IMR-90 (cell line): ENCODE results near the gene ZNF691. TPM values are rescaled to one million over a fixed set of nuclear protein-coding genes. Genes with fewer than 3 reads are reported as not detected.
A peak's percentile ranks its signal among the peaks of the same experiment; 100 is the strongest.

Experiments
- ATAC-seq: fragments of 200-7000 bp; cut with Tn5 transposase; 2 replicates; pipeline ENCODE4 v1.9.1; 2020; ENCODE audit warnings: low read depth, mild to moderate bottlenecking, moderate library complexity
- BruUV-seq: library from RNA; stranded (reverse); fragments of 400-500 nt; replicated peaks from 2 replicates; lab custom pipeline; 2021; lab: Mats Ljungman, UMichigan
- CTCF ChIA-PET: fragments of 300-600 bp; formaldehyde crosslinking; extraction: SDS; loops from one replicate; lab custom pipeline; 2021; ENCODE audit warnings: antibody characterized with exemption; lab: Yijun Ruan, JAX
- POLR2A ChIA-PET: fragments of 300-600 bp; sonication (Branson Sonifier 250); formaldehyde crosslinking; loops from one replicate; lab custom pipeline; 2022; ENCODE audit warnings: antibody characterized with exemption; ENCODE audit not compliant: unreplicated experiment; lab: Charles Lee
- DNase-seq: peaks from one replicate; pipeline ENCODE4 v3.0.0; 2013
- H2AFZ ChIP-seq: replicated peaks from 2 replicates; pipeline ENCODE3; 2013; ENCODE audit warnings: low read length, mild to moderate bottlenecking; ENCODE audit not compliant: poor library complexity
- H2AK5ac ChIP-seq: 2 replicates; pipeline ENCODE4 v1.6.1; 2013; ENCODE audit warnings: low read depth, low read length, inconsistent platforms
- H2AK9ac ChIP-seq: replicated peaks from 2 replicates; pipeline ENCODE3; 2013; ENCODE audit warnings: mild to moderate bottlenecking, low read depth, low read length, moderate library complexity; ENCODE audit not compliant: poor library complexity
- H2BK120ac ChIP-seq: 2 replicates; pipeline ENCODE4 v1.6.1; 2013; ENCODE audit warnings: low read depth, low read length, inconsistent platforms
- H2BK15ac ChIP-seq: 3 replicates; pipeline ENCODE4 v1.6.1; 2013; ENCODE audit warnings: low read depth, low read length, inconsistent platforms
- H2BK20ac ChIP-seq: 2 replicates; pipeline ENCODE4 v1.6.1; 2013; ENCODE audit warnings: low read depth, mild to moderate bottlenecking, inconsistent platforms, low read length, moderate library complexity
- H2BK5ac ChIP-seq: 2 replicates; pipeline ENCODE4 v1.6.1; 2013; ENCODE audit warnings: mild to moderate bottlenecking, low read depth, low read length, inconsistent platforms; ENCODE audit not compliant: poor library complexity, severe bottlenecking
- H3K14ac ChIP-seq: replicated peaks from 2 replicates; pipeline ENCODE4 v1.6.1; 2013; ENCODE audit warnings: low read depth, low read length, inconsistent platforms
- H3K18ac ChIP-seq: 2 replicates; pipeline ENCODE4 v1.6.1; 2013; ENCODE audit warnings: low read depth, low read length, control low read depth
- H3K23ac ChIP-seq: 2 replicates; pipeline ENCODE4 v1.6.1; 2013; ENCODE audit warnings: low read depth, low read length, inconsistent platforms
- H3K27ac ChIP-seq: 2 replicates; pipeline ENCODE4 v1.5.1; 2013; ENCODE audit warnings: mild to moderate bottlenecking, control low read depth, low read length; ENCODE audit not compliant: insufficient read depth
- H3K27me3 ChIP-seq: 2 replicates; pipeline ENCODE4 v1.6.1; 2013; ENCODE audit warnings: low read length; ENCODE audit not compliant: control insufficient read depth, insufficient read depth
- H3K36me3 ChIP-seq: 2 replicates; pipeline ENCODE4 v1.6.1; 2013; ENCODE audit warnings: low read length, mixed read lengths; ENCODE audit not compliant: control insufficient read depth, insufficient read depth
- H3K4ac ChIP-seq: 2 replicates; pipeline ENCODE4 v1.6.1; 2013; ENCODE audit warnings: low read depth, low read length, inconsistent platforms
- H3K4me1 ChIP-seq: 2 replicates; pipeline ENCODE4 v1.6.1; 2013; ENCODE audit warnings: low read length, mixed read lengths; ENCODE audit not compliant: control insufficient read depth, insufficient read depth
- H3K4me2 ChIP-seq: 2 replicates; pipeline ENCODE4 v1.6.1; 2013; ENCODE audit warnings: low read depth, mild to moderate bottlenecking, control low read depth, low read length, moderate library complexity
- H3K4me3 ChIP-seq: 2 replicates; pipeline ENCODE4 v1.5.1; 2013; ENCODE audit warnings: low read depth, mild to moderate bottlenecking, control low read depth, low read length, moderate library complexity; ENCODE audit not compliant: insufficient read depth
- H3K56ac ChIP-seq: 2 replicates; pipeline ENCODE4 v1.6.1; 2013; ENCODE audit warnings: low read length, inconsistent platforms; ENCODE audit not compliant: insufficient read depth; ENCODE audit errors: extremely low read depth
- H3K79me1 ChIP-seq, 2 experiments: 2 replicates each; pipeline ENCODE4 v1.6.1; 2013; ENCODE audit warnings: low read length in 2 of 2, inconsistent platforms in 1 of 2, low read depth in 1 of 2
- H3K9ac ChIP-seq: 2 replicates; pipeline ENCODE4 v1.6.1; 2013; ENCODE audit warnings: low read depth, low read length, control low read depth
- H3K9me1 ChIP-seq: 2 replicates; pipeline ENCODE4 v1.6.1; 2013; ENCODE audit warnings: low read length, inconsistent platforms; ENCODE audit not compliant: insufficient read depth
- H3K9me3 ChIP-seq: 2 replicates; pipeline ENCODE4 v1.6.1; 2013; ENCODE audit warnings: low read length; ENCODE audit not compliant: control insufficient read depth, insufficient read depth
- H4K20me1 ChIP-seq: 2 replicates; pipeline ENCODE4 v1.6.1; 2013; ENCODE audit warnings: low read length, inconsistent platforms; ENCODE audit not compliant: insufficient read depth
- H4K5ac ChIP-seq: 2 replicates; pipeline ENCODE4 v1.6.1; 2013; ENCODE audit warnings: mild to moderate bottlenecking, low read depth, low read length, control low read depth
- H4K8ac ChIP-seq, 2 experiments: 2 replicates each; pipeline ENCODE4 v1.6.1; 2013; ENCODE audit warnings: low read depth in 2 of 2, low read length in 2 of 2, control low read depth in 1 of 2, inconsistent platforms in 1 of 2
- H4K91ac ChIP-seq: 2 replicates; pipeline ENCODE4 v1.6.1; 2013; ENCODE audit warnings: low read depth, low read length, inconsistent platforms; ENCODE audit not compliant: insufficient read depth
- CEBPB ChIP-seq: IDR thresholded peaks from 2 replicates; pipeline ENCODE4 v1.6.1; 2012; ENCODE audit warnings: low read depth, low read length, improper control_type of control experiment
- CHD1 ChIP-seq: IDR thresholded peaks from 2 replicates; pipeline ENCODE4 v1.6.1; 2012; ENCODE audit warnings: low read depth, low read length, improper control_type of control experiment
- MAFK ChIP-seq: IDR thresholded peaks from 2 replicates; pipeline ENCODE4 v1.6.1; 2012; ENCODE audit warnings: low read depth, low read length, improper control_type of control experiment
- MXI1 ChIP-seq: IDR thresholded peaks from 2 replicates; pipeline ENCODE4 v1.6.1; 2012; ENCODE audit warnings: low read depth, mild to moderate bottlenecking, low read length, moderate library complexity, borderline replicate concordance
- NFE2L2 ChIP-seq: fragments of 150-350 bp; IDR thresholded peaks from 2 replicates; pipeline ENCODE4 v1.6.1; 2016; ENCODE audit warnings: low read depth, mild to moderate bottlenecking, low read length
- RCOR1 ChIP-seq: IDR thresholded peaks from 2 replicates; pipeline ENCODE4 v1.6.1; 2012; ENCODE audit warnings: mild to moderate bottlenecking, low read length, improper control_type of control experiment; ENCODE audit not compliant: insufficient replicate concordance
- RFX5 ChIP-seq: IDR thresholded peaks from 2 replicates; pipeline ENCODE4 v1.8.0; 2012; ENCODE audit warnings: low read depth, mild to moderate bottlenecking, low read length, moderate library complexity
- SMC3 ChIP-seq: fragments of 150-350 bp; IDR thresholded peaks from 2 replicates; pipeline ENCODE4 v1.6.1; 2016; ENCODE audit warnings: low read depth, mild to moderate bottlenecking, antibody characterized with exemption, low read length, moderate library complexity
- WGBS, 2 experiments: methylation state at CpG; one replicate each; pipeline versions ENCODE4 v1.1.5 to v1.1.7; 2013; ENCODE audit warnings: missing lambda C conversion rate in 2 of 2; ENCODE audit not compliant: insufficient read length in 1 of 2; ENCODE audit errors: extremely low coverage in 2 of 2; 5-methylcytosine and 5-hydroxymethylcytosine counted together
- dilution Hi-C: fragments of 300-500 bp; cut with HindIII; formaldehyde crosslinking; loops from one replicate; pipeline ENCODE4 v1.14.3; 2018; ENCODE audit warnings: low sequenced_read_pairs; ENCODE audit not compliant: unreplicated experiment
- in situ Hi-C: fragments of 300-500 bp; cut with MboI; formaldehyde crosslinking; loops from 3 replicates; pipeline ENCODE4 v1.14.3; 2019; ENCODE audit warnings: low sequenced_read_pairs, inconsistent platforms, mixed read lengths
- intact Hi-C: fragments of 100-400 bp; cut with micrococcal nuclease; formaldehyde crosslinking; loops from 2 replicates; pipeline ENCODE4 v1.10.0; 2022
- polyA plus RNA-seq, 3 experiments: library from polyadenylated mRNA; depleted of rRNA; stranded (reverse); fragments of >200 nt; gene quantifications; 2 replicates each; pipeline ENCODE4 v1.2.3, GENCODE V29; 2012; ENCODE audit warnings: low replicate concordance in 1 of 3
- total RNA-seq: library from RNA; depleted of rRNA; stranded (reverse); fragments of >200 nt; gene quantifications from 2 replicates; pipeline ENCODE4 v1.2.3, GENCODE V29; 2012
- TF ChIP-seq, protein P1 (sequence below): fragments of 150-350 bp; IDR thresholded peaks from 2 replicates; pipeline ENCODE4 v1.6.1; 2017; ENCODE audit warnings: mild to moderate bottlenecking, antibody characterized with exemption, low read length, low read depth
- TF ChIP-seq, protein P2 (sequence below): fragments of 150-350 bp; IDR thresholded peaks from 2 replicates; pipeline ENCODE4 v1.6.1; 2016; ENCODE audit warnings: low read depth, mild to moderate bottlenecking, low read length, moderate library complexity, borderline replicate concordance

Gene ZNF691
- total and polyA plus RNA-seq, 2 of the 4 experiments (the other 2 are of a cell fraction), result 6.8 to 13.6 TPM

DNA sequence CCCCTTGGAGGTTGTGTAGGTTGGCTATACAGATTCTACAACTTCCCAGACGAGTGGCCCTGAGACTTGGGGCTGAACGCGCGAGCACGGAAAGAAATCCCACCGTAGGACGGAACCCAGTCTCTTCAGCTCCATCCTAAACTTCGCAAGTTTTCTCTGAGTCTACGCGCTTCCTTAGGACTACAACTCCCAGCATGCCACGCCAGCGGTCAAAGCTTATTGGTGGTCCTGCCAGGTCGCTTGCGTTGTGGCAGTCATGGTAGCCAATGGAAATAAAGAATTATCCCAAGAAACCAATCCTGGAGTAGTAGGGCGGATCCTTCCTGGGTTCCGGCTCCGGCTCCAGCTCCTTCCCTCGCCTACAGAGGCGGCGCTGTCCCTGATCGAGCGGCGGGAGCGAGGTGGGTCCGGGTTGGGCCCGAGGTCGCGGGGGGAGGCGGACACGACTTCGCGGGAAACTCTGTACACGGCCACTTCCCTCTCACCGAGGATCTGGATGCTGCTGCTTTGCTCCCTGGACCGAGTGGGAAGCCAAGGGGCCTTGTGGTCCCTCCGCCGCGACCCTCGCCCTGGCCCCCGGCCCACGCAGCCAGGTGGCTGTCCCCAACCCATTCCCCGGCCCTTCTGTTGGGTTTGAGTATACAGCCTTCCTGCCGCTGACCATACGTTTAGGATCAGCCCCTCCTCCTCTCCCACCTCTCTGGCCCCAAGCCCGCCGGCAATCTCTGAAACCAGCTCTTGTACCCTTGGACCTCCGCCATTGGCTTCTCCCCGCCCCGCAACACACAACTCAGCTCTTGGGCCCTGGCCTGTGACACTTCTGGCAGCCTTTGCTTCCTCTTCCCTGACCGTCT, at the start of gene ZNF691 (continued):
- TF ChIP-seq, protein P1, sequence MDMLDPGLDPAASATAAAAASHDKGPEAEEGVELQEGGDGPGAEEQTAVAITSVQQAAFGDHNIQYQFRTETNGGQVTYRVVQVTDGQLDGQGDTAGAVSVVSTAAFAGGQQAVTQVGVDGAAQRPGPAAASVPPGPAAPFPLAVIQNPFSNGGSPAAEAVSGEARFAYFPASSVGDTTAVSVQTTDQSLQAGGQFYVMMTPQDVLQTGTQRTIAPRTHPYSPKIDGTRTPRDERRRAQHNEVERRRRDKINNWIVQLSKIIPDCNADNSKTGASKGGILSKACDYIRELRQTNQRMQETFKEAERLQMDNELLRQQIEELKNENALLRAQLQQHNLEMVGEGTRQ, result no peak
- TF ChIP-seq MXI1 (no peak), RFX5 (no peak), CHD1 (0 out of 2 replicates have a peak, but pooled peaks have one; percentile 28)

DNA sequence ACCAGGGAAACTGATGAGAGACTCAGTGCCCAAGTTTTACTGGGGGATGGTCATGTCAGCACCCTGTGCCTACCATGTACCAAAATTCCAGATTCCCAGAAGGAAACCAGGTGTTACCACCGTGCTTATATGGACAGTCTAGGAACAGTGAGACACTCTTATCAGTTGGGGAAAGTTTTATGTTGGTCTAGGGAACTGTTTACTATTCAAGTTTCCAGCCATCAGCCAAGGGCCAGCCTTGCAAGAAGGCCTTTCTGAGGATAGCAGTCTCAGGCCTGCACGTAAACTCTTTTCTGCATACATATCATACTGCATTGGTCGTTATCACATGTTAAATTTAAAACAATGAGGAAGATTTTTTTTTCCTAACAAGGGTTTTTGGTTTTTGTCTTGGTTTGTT, 49.0 kb upstream of the ZNF691 start:
- ATAC-seq (no peak), DNase-seq (no peak)
- in situ Hi-C loops, result no loop called here
- intact Hi-C loops, result no loop called here
- POLR2A ChIA-PET, result no interaction called here
- H4K91ac ChIP-seq, result no peak overlapping the region
- no peak overlapping the region for H3K23ac ChIP-seq
- CTCF ChIA-PET, result interaction anchor here (1.4 kb wide), 1 partner anchor 10 kb away, joined by 3 read pairs; no protein-coding TSS in a partner anchor
- H3K27ac ChIP-seq, result no peak overlapping the region
- no peaks in the 10 kb centered on the region for H3K79me1 ChIP-seq
- H4K8ac ChIP-seq, result no peak overlapping the region
- H3K27me3 ChIP-seq, result peaks cover 7% of the 10 kb centered on the region
- H3K9me3 ChIP-seq, result no peaks in the 10 kb centered on the region
- WGBS, 2 experiments, result no CpG with 5 or more reads among the region's 3 CpGs
- H2AK9ac ChIP-seq, result no peak overlapping the region
- H2BK5ac ChIP-seq, result no peak overlapping the region
- no peaks in the 10 kb centered on the region for H3K36me3 ChIP-seq
- H3K4ac ChIP-seq, result no peak overlapping the region
- no peak overlapping the region for H2BK20ac ChIP-seq
- H3K4me2 ChIP-seq, result no peak overlapping the region
- H2AFZ ChIP-seq, result no peak overlapping the region
- dilution Hi-C loops, result no loop called here
- no peaks in the 10 kb centered on the region for H4K20me1 ChIP-seq
- H3K9me1 ChIP-seq, result no peaks in the 10 kb centered on the region
- no peak overlapping the region for H2BK120ac ChIP-seq
- no peak overlapping the region for H2BK15ac ChIP-seq
- H3K14ac ChIP-seq, result no peak overlapping the region
- H2AK5ac ChIP-seq, result no peak overlapping the region
- H3K56ac ChIP-seq, result no peak overlapping the region
- no peak overlapping the region for H3K4me3 ChIP-seq
- no peaks in the 10 kb centered on the region for H3K4me1 ChIP-seq
- no peak overlapping the region for H3K18ac ChIP-seq
- no TSS peak for BruUV-seq
- no peak overlapping the region for H4K5ac ChIP-seq
- H3K9ac ChIP-seq, result no peak overlapping the region
- TF ChIP-seq, protein P2, sequence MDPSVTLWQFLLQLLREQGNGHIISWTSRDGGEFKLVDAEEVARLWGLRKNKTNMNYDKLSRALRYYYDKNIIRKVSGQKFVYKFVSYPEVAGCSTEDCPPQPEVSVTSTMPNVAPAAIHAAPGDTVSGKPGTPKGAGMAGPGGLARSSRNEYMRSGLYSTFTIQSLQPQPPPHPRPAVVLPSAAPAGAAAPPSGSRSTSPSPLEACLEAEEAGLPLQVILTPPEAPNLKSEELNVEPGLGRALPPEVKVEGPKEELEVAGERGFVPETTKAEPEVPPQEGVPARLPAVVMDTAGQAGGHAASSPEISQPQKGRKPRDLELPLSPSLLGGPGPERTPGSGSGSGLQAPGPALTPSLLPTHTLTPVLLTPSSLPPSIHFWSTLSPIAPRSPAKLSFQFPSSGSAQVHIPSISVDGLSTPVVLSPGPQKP, result no peak
- TF ChIP-seq, protein P1, result no peak
- TF ChIP-seq CHD1 (no peak), RCOR1 (no peak), MAFK (no peak), CEBPB (no peak), NFE2L2 (no peak), MXI1 (no peak), SMC3 (no peak)
